Caco-2 (cell line): Measurements from ENCODE around the gene LCE1A. TPM values are rescaled to one million over a fixed set of nuclear protein-coding genes. Genes with fewer than 3 reads are reported as not detected.

Source experiments
- BruUV-seq: library from RNA; stranded (reverse); fragments of 400-500 nt; replicated peaks from 2 replicates; lab custom pipeline; 2021; lab: Mats Ljungman, UMichigan
- CTCF ChIA-PET: fragments of 300-600 bp; sonication (Branson Sonifier 250); formaldehyde crosslinking; loops from one replicate; lab custom pipeline; 2022; ENCODE audit warnings: antibody characterized with exemption; lab: Charles Lee
- POLR2A ChIA-PET: fragments of 300-600 bp; sonication (Branson Sonifier 250); formaldehyde crosslinking; loops from one replicate; lab custom pipeline; 2022; ENCODE audit warnings: antibody characterized with exemption; lab: Charles Lee
- DNase-seq, 2 experiments: peaks; one replicate each; pipeline versions ENCODE4 v3.0.0 to v3.0.0-alpha.2; 2020 to 2022
- H3K27me3 ChIP-seq: replicated peaks from 2 replicates; pipeline ENCODE4 v1.6.0; 2011; ENCODE audit warnings: low read length; ENCODE audit not compliant: control insufficient read depth, insufficient read depth
- H3K36me3 ChIP-seq: 2 replicates; pipeline ENCODE4 v1.5.1; 2011; ENCODE audit warnings: low read length; ENCODE audit not compliant: control insufficient read depth, insufficient read depth
- H3K4me1 ChIP-seq: fragments of 250-450 bp; sonication (Bioruptor Pico); 2 replicates; pipeline ENCODE4 v1.5.1; 2020; ENCODE audit warnings: mild to moderate bottlenecking
- H3K4me3 ChIP-seq: 2 replicates; pipeline ENCODE4 v1.5.1; 2011; ENCODE audit warnings: low read depth, mild to moderate bottlenecking, control low read depth, low read length
- H3K9me3 ChIP-seq: fragments of 250-450 bp; sonication (Bioruptor Pico); 2 replicates; pipeline ENCODE4 v1.5.1; 2020; ENCODE audit warnings: mild to moderate bottlenecking, moderate library complexity
- H3K27ac Mint-ChIP-seq: one replicate; pipeline ENCODE4 v1.8.0; 2022; ENCODE audit warnings: mixed read lengths; ENCODE audit not compliant: unreplicated experiment
- H3K27me3 Mint-ChIP-seq: one replicate; pipeline ENCODE4 v1.8.0; 2022; ENCODE audit warnings: mixed read lengths; ENCODE audit not compliant: insufficient read depth, unreplicated experiment
- H3K36me3 Mint-ChIP-seq: one replicate; pipeline ENCODE4 v1.8.0; 2022; ENCODE audit warnings: mild to moderate bottlenecking, mixed read lengths; ENCODE audit not compliant: insufficient read depth, unreplicated experiment
- H3K4me1 Mint-ChIP-seq: one replicate; pipeline ENCODE4 v1.8.0; 2022; ENCODE audit warnings: low read depth, mixed read lengths; ENCODE audit not compliant: unreplicated experiment
- H3K4me3 Mint-ChIP-seq: one replicate; pipeline ENCODE4 v1.8.0; 2022; ENCODE audit warnings: mild to moderate bottlenecking, moderate library complexity, mixed read lengths; ENCODE audit not compliant: unreplicated experiment
- H3K9me3 Mint-ChIP-seq: one replicate; pipeline ENCODE4 v1.8.0; 2022; ENCODE audit warnings: mixed read lengths; ENCODE audit not compliant: unreplicated experiment
- CTCF ChIP-seq, 2 experiments: fragments of 200-600 bp in 1 of 2; IDR thresholded peaks; 1 replicate in 1 of 2; 2 replicates in 1 of 2; pipeline versions ENCODE4 v1.5.1 to v1.8.0; 2011 to 2022; ENCODE audit warnings: antibody characterized with exemption in 1 of 2, control low read depth in 1 of 2, inconsistent platforms in 1 of 2, low read depth in 1 of 2, low read length in 1 of 2, mild to moderate bottlenecking in 1 of 2, moderate library complexity in 1 of 2; ENCODE audit not compliant: insufficient read depth in 1 of 2, severe bottlenecking in 1 of 2, unreplicated experiment in 1 of 2
- intact Hi-C: fragments of 100-400 bp; cut with micrococcal nuclease; formaldehyde crosslinking; loops from one replicate; pipeline ENCODE4 v1.10.0; 2022; ENCODE audit not compliant: unreplicated experiment
- total RNA-seq: library from RNA; stranded (reverse); gene quantifications from 2 replicates; pipeline ENCODE4 v1.2.3, GENCODE V29; 2022

LCE1A gene
- total RNA-seq, 1 experiment from 2014 or later, result not detected

- no peaks in the 10 kb centered on the region for H3K27me3 ChIP-seq
- H3K4me1 ChIP-seq, result no peaks in the 10 kb centered on the region
- no peak for TF ChIP-seq CTCF (IDR thresholded peaks at IDR 0.05; ENCODE audit: insufficient read depth in 1 of 2, low read depth in 1 of 2, low read length in 1 of 2, severe bottlenecking in 1 of 2, unreplicated experiment in 1 of 2)
- DNase-seq, result no peak
- no peaks in the 10 kb centered on the region for H3K4me1 Mint-ChIP-seq
- no peaks in the 10 kb centered on the region for H3K9me3 Mint-ChIP-seq
- no TSS peak for BruUV-seq
- ChIA-PET CTCF (no interaction called here), POLR2A (no interaction called here)
- intact Hi-C loops, result no loop called here
- H3K4me3 Mint-ChIP-seq, result no peak overlapping the region
- no peaks in the 10 kb centered on the region for H3K9me3 ChIP-seq
- no peaks in the 10 kb centered on the region for H3K36me3 ChIP-seq
- H3K36me3 Mint-ChIP-seq, result no peaks in the 10 kb centered on the region
- H3K27me3 Mint-ChIP-seq, result peaks cover 5% of the 10 kb centered on the region
- no peak overlapping the region for H3K4me3 ChIP-seq
- no peak overlapping the region for H3K27ac Mint-ChIP-seq
These were observed 28.4 kb downstream of the LCE1A start for GRCh38 chr1:152855661-152856060.

GRCh38 chr1:152858062-152858461 is 30.8 kb downstream of the LCE1A start:
- Histone ChIP-seq H3K9me3 (no peaks in the 10 kb centered on the region), H3K27me3 (no peaks in the 10 kb centered on the region), H3K36me3 (no peaks in the 10 kb centered on the region), H3K4me3 (no peak overlapping the region), H3K4me1 (no peaks in the 10 kb centered on the region)
- no peak for DNase-seq
- CTCF ChIA-PET, result no interaction called here
- Mint-ChIP-seq H3K4me1 (no peaks in the 10 kb centered on the region), H3K36me3 (no peaks in the 10 kb centered on the region), H3K27ac (no peak overlapping the region), H3K9me3 (no peaks in the 10 kb centered on the region), H3K4me3 (no peak overlapping the region), H3K27me3 (peaks cover 10% of the 10 kb centered on the region)
- intact Hi-C loops, result no loop called here
- no TSS peak for BruUV-seq
- TF ChIP-seq CTCF (IDR thresholded peaks at IDR 0.05; ENCODE audit: insufficient read depth in 1 of 2, low read depth in 1 of 2, low read length in 1 of 2, severe bottlenecking in 1 of 2, unreplicated experiment in 1 of 2), result no peak
- POLR2A ChIA-PET, result no interaction called here

GRCh38 chr1:152859696-152860095 is 32.4 kb downstream of the LCE1A start, which contains the start of gene LCE7A:
Gene LCE7A (plus strand): TSS chr1:152859996. CDS start chr1:152860698, 702 bp downstream.
- H3K36me3 ChIP-seq, result no peaks in the 10 kb centered on the region
- Mint-ChIP-seq H3K36me3 (no peaks in the 10 kb centered on the region), H3K4me3 (no peak within 1 kb of the TSS), H3K9me3 (no peaks in the 10 kb centered on the region), H3K27ac (no peak within 1 kb of the TSS), H3K4me1 (no peaks in the 10 kb centered on the region), H3K27me3 (peaks cover 10% of the 10 kb centered on the region)
- no peaks in the 10 kb centered on the region for H3K4me1 ChIP-seq
- no peak for TF ChIP-seq CTCF (IDR thresholded peaks at IDR 0.05; ENCODE audit: insufficient read depth in 1 of 2, low read depth in 1 of 2, low read length in 1 of 2, severe bottlenecking in 1 of 2, unreplicated experiment in 1 of 2)
- ChIA-PET CTCF (no interaction called here), POLR2A (no interaction called here)
- H3K9me3 ChIP-seq, result no peaks in the 10 kb centered on the region
- no peak within 1 kb of the TSS for H3K4me3 ChIP-seq
- DNase-seq, result no peak
- BruUV-seq, result no TSS peak
- intact Hi-C loops, result no loop called here
- H3K27me3 ChIP-seq, result no peaks in the 10 kb centered on the region
